ENCODE data around the gene SKAP1.
"Not testable (repeated sequence)": the region's sequence is repeated elsewhere in the genome, so short reads cannot be mapped to it uniquely, and the experiment has no call there.

Gene SKAP1

GRCh38 chr17:48373130-48373830 is 56.7 kb downstream of the SKAP1 start:
- TF ChIP-seq EZH2phosphoT487 (IDR thresholded peaks at IDR 0.05; ENCODE audit: low read length) (no peak), CTCF (IDR thresholded peaks at IDR 0.05; ENCODE audit: low read length) (no peak), EZH2 (optimal IDR thresholded peaks at IDR 0.05; ENCODE audit: low read depth, low read length) (no peak)
- Histone ChIP-seq H3F3A (ENCODE audit: insufficient read depth, low read length) (no peaks in the 10 kb centered on the region), H3K36me3 (replicated peaks; ENCODE audit: insufficient read depth, low read length) (no peaks in the 10 kb centered on the region), H3K9me3 (replicated peaks; ENCODE audit: insufficient read depth, low read length) (no peaks in the 10 kb centered on the region), H3K4me3 (ENCODE audit: low read length) (no peak overlapping the region), H3K9me2 (replicated peaks; ENCODE audit: insufficient read depth, low read length) (no peaks in the 10 kb centered on the region), H3K27ac (ENCODE audit: low read length) (no peak overlapping the region), H3K4me2 (ENCODE audit: low read depth, low read length) (no peak overlapping the region), H3K4me1 (ENCODE audit: low read length) (no peaks in the 10 kb centered on the region), H3K79me2 (ENCODE audit: low read length) (no peaks in the 10 kb centered on the region), H4K20me1 (ENCODE audit: insufficient read depth, low read length) (no peaks in the 10 kb centered on the region), H3K27me3 (replicated peaks; ENCODE audit: insufficient read depth, low read length) (no peaks in the 10 kb centered on the region), H3K9ac (ENCODE audit: low read length) (no peak overlapping the region), H2AFZ (ENCODE audit: low read length) (no peak overlapping the region)
- DNase-seq: no peak

- not testable (repeated sequence) for H3K27me3 ChIP-seq (replicated peaks; ENCODE audit: insufficient read depth, low read length); H3K9me3 ChIP-seq (replicated peaks; ENCODE audit: insufficient read depth, low read length); H3K79me2 ChIP-seq (ENCODE audit: low read length); DNase-seq; H3K36me3 ChIP-seq (replicated peaks; ENCODE audit: insufficient read depth, low read length); H2AFZ ChIP-seq (ENCODE audit: low read length); H3K9me2 ChIP-seq (replicated peaks; ENCODE audit: insufficient read depth, low read length); H4K20me1 ChIP-seq (ENCODE audit: insufficient read depth, low read length); H3F3A ChIP-seq (ENCODE audit: insufficient read depth, low read length); H3K27ac ChIP-seq (ENCODE audit: low read length); H3K4me2 ChIP-seq (ENCODE audit: low read depth, low read length); H3K4me1 ChIP-seq (ENCODE audit: low read length); H3K9ac ChIP-seq (ENCODE audit: low read length); H3K4me3 ChIP-seq (ENCODE audit: low read length)
Observed at GRCh38 chr17:48368967-48369366, 61.0 kb downstream of the SKAP1 start.

- H3K79me2 ChIP-seq (ENCODE audit: low read length): no peaks in the 10 kb centered on the region
- no peak overlapping the region for H3K9ac ChIP-seq (ENCODE audit: low read length)
- no peaks in the 10 kb centered on the region for H4K20me1 ChIP-seq (ENCODE audit: insufficient read depth, low read length)
- no peaks in the 10 kb centered on the region for H3K9me3 ChIP-seq (replicated peaks; ENCODE audit: insufficient read depth, low read length)
- H3K27me3 ChIP-seq (replicated peaks; ENCODE audit: insufficient read depth, low read length): no peaks in the 10 kb centered on the region
- no peaks in the 10 kb centered on the region for H3K4me1 ChIP-seq (ENCODE audit: low read length)
- H3K9me2 ChIP-seq (replicated peaks; ENCODE audit: insufficient read depth, low read length): no peaks in the 10 kb centered on the region
- TF ChIP-seq CTCF (IDR thresholded peaks at IDR 0.05; ENCODE audit: low read length): no peak
- no peak for TF ChIP-seq EZH2phosphoT487 (IDR thresholded peaks at IDR 0.05; ENCODE audit: low read length)
- no peak for TF ChIP-seq EZH2 (optimal IDR thresholded peaks at IDR 0.05; ENCODE audit: low read depth, low read length)
- DNase-seq: no peak
- H3K36me3 ChIP-seq (replicated peaks; ENCODE audit: insufficient read depth, low read length): no peaks in the 10 kb centered on the region
- H3K4me2 ChIP-seq (ENCODE audit: low read depth, low read length): no peak overlapping the region
- H2AFZ ChIP-seq (ENCODE audit: low read length): no peak overlapping the region
- no peaks in the 10 kb centered on the region for H3F3A ChIP-seq (ENCODE audit: insufficient read depth, low read length)
- no peak overlapping the region for H3K27ac ChIP-seq (ENCODE audit: low read length)
- H3K4me3 ChIP-seq (ENCODE audit: low read length): no peak overlapping the region
Observed at GRCh38 chr17:48368352-48368908, 61.6 kb downstream of the SKAP1 start.

GRCh38 chr17:48363161-48363560 is 66.9 kb downstream of the SKAP1 start:
- DNase-seq: no peak
- Histone ChIP-seq H3K4me1 (ENCODE audit: low read length) (no peaks in the 10 kb centered on the region), H3K27me3 (replicated peaks; ENCODE audit: insufficient read depth, low read length) (no peaks in the 10 kb centered on the region), H2AFZ (ENCODE audit: low read length) (no peak overlapping the region), H4K20me1 (ENCODE audit: insufficient read depth, low read length) (no peaks in the 10 kb centered on the region), H3K4me3 (ENCODE audit: low read length) (no peak overlapping the region), H3F3A (ENCODE audit: insufficient read depth, low read length) (no peaks in the 10 kb centered on the region), H3K9me2 (replicated peaks; ENCODE audit: insufficient read depth, low read length) (no peaks in the 10 kb centered on the region), H3K4me2 (ENCODE audit: low read depth, low read length) (no peak overlapping the region), H3K9ac (ENCODE audit: low read length) (no peak overlapping the region), H3K79me2 (ENCODE audit: low read length) (no peaks in the 10 kb centered on the region), H3K9me3 (replicated peaks; ENCODE audit: insufficient read depth, low read length) (no peaks in the 10 kb centered on the region), H3K36me3 (replicated peaks; ENCODE audit: insufficient read depth, low read length) (no peaks in the 10 kb centered on the region), H3K27ac (ENCODE audit: low read length) (no peak overlapping the region)
- TF ChIP-seq CTCF (IDR thresholded peaks at IDR 0.05; ENCODE audit: low read length) (no peak), EZH2phosphoT487 (IDR thresholded peaks at IDR 0.05; ENCODE audit: low read length) (no peak), EZH2 (optimal IDR thresholded peaks at IDR 0.05; ENCODE audit: low read depth, low read length) (no peak)

- DNase-seq; H2AFZ ChIP-seq (ENCODE audit: low read length); H3K27ac ChIP-seq (ENCODE audit: low read length): not testable (repeated sequence)
Observed at GRCh38 chr17:48360861-48361633, 69.0 kb downstream of the SKAP1 start.

More at GRCh38 chr17:48360861-48361633, 69.0 kb downstream of the SKAP1 start:
- not testable (repeated sequence) for H3K9me2 ChIP-seq (replicated peaks; ENCODE audit: insufficient read depth, low read length); H3F3A ChIP-seq (ENCODE audit: insufficient read depth, low read length); H4K20me1 ChIP-seq (ENCODE audit: insufficient read depth, low read length); H3K36me3 ChIP-seq (replicated peaks; ENCODE audit: insufficient read depth, low read length); H3K9ac ChIP-seq (ENCODE audit: low read length); H3K4me2 ChIP-seq (ENCODE audit: low read depth, low read length); H3K27me3 ChIP-seq (replicated peaks; ENCODE audit: insufficient read depth, low read length); H3K79me2 ChIP-seq (ENCODE audit: low read length); H3K4me1 ChIP-seq (ENCODE audit: low read length); H3K9me3 ChIP-seq (replicated peaks; ENCODE audit: insufficient read depth, low read length); H3K4me3 ChIP-seq (ENCODE audit: low read length)
